ENCODE measurements around the gene FITM1. TPM values are rescaled to one million over a fixed set of nuclear protein-coding genes. Genes with fewer than 3 reads are reported as not detected.

The FITM1 gene
- total and polyA plus RNA-seq, 2 donors (not counting 3 experiments of a cell fraction or from before 2014, with no cell fraction given): 0.54 TPM; not detected in 1

DNA sequence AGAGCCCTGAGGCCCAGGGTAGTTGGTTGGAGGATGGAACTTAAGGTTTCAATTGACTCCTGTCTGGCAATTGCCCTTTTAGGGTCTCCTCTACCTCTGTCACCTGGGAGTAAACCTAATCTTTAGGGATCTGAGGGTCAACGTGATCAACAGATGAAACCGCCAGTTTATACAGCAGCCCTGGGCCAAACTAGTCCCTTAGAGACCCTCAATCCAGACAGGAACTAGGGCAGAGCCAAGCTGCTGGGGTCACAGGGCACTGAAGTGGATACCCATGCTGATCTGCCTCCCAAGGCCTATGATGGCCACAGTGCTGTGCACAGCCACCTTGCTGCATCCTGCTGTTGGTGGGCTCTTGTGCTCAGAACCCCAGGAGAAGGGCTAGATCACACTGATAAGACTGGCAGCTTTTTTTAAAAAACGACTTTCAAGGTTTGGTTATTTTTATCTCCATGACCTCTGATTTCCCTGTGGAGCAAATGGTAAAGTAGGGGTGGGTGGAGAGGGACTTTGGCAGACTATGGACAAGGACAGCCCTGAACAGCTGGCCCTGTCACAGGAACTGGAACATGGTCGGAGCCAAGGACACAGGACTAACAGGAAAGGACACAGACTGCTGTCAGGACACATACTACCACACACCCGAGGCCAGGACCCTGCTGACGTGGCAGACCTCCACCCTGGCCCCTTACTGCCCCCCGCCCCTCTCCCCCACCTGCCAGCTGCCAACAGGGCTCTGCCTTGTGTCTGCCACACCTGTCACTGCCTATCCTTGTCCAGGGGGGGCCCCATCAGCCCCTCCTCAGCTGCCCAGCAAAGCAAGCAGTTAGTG is 474 bp downstream of the FITM1 start:
- no peaks in the 10 kb centered on the region for H3K36me3 ChIP-seq (ENCODE audit: control insufficient read depth in 2 of 2, extremely low read depth in 1 of 2, insufficient read depth in 2 of 2, low read length in 2 of 2)
- H4K20me1 ChIP-seq (replicated peaks; ENCODE audit: control insufficient read depth, extremely low read depth, insufficient read depth, low read length): no peaks in the 10 kb centered on the region
- dilution Hi-C loops (cut with MboI; ENCODE audit: extremely low pct_ligation_motif_present, low sequenced_read_pairs) (no loop called here), intact Hi-C loops (cut with micrococcal nuclease) (no loop called here)
- no peaks in the 10 kb centered on the region for H3K9me1 ChIP-seq (replicated peaks; ENCODE audit: control insufficient read depth, extremely low read depth, insufficient read depth, low read length)
- ChIA-PET CTCF (no interaction called here), POLR2A (interaction anchor here (0.6 kb wide), 1 partner anchor 16 kb away, joined by 3 read pairs; the partner anchor contains the start of gene PSME2)
- no peak overlapping the region for H2AFZ ChIP-seq (ENCODE audit: low read depth, low read length)
- no peak overlapping the region for H3K27ac ChIP-seq (ENCODE audit: insufficient read depth, low read depth, low read length)
- FAIRE-seq: no peak
- peaks cover 4% of the 10 kb centered on the region for H3K4me1 ChIP-seq (ENCODE audit: control insufficient read depth, extremely low read depth, insufficient read depth, low read length)
- no peak for TF ChIP-seq GATA2 (IDR thresholded peaks at IDR 0.05; ENCODE audit: insufficient read depth, insufficient read length, low read depth, low read length)
- H3K79me2 ChIP-seq (ENCODE audit: control insufficient read depth, insufficient read depth, low read length): no peaks in the 10 kb centered on the region
- no peaks in the 10 kb centered on the region for H3K27me3 ChIP-seq (ENCODE audit: control insufficient read depth in 2 of 2, insufficient read depth in 2 of 2, low read length in 2 of 2)
- no TSS peak for BruUV-seq (replicated peaks)
- no peak overlapping the region for H3K9ac ChIP-seq (replicated peaks; ENCODE audit: extremely low read depth, insufficient read depth, low read length)
- H3K9me3 ChIP-seq (replicated peaks; ENCODE audit: control insufficient read depth, insufficient read depth, low read length): no peaks in the 10 kb centered on the region
- no peak overlapping the region for H3K4me2 ChIP-seq (ENCODE audit: insufficient read depth, low read length)
- DNase-seq (ENCODE audit: low read depth, low spot score): no peak
- no peak overlapping the region for H3K4me3 ChIP-seq (replicated peaks in 1 of 3; ENCODE audit: insufficient read depth in 1 of 3, low read depth in 1 of 3, low read length in 3 of 3)

DNA sequence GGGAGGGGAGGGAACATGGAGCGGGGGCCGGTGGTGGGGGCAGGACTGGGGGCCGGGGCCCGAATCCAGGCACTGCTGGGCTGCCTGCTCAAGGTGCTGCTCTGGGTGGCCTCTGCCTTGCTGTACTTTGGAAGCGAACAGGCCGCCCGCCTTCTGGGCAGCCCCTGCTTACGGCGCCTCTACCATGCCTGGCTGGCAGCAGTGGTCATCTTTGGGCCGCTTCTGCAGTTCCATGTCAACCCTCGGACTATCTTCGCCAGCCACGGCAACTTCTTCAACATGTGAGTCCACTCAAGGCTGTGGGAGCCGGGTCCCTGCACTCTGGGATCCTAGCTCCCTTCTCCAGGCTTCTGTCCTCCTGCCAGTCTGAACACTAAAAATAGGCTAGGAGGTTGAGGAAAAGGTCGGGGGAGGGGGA is 1.1 kb downstream of the FITM1 start:
- H3K79me2 ChIP-seq (ENCODE audit: control insufficient read depth, insufficient read depth, low read length): peaks cover 4% of the 10 kb centered on the region
- BruUV-seq (replicated peaks): no TSS peak
- ChIA-PET POLR2A (interaction anchor here (0.6 kb wide), 1 partner anchor 15 kb away, joined by 3 read pairs; the partner anchor contains the start of gene PSME2), CTCF (no interaction called here)
- H2AFZ ChIP-seq (ENCODE audit: low read depth, low read length): no peak overlapping the region
- DNase-seq (ENCODE audit: low read depth, low spot score) (no peak), FAIRE-seq (no peak)
- H3K36me3 ChIP-seq (ENCODE audit: control insufficient read depth in 2 of 2, extremely low read depth in 1 of 2, insufficient read depth in 2 of 2, low read length in 2 of 2): no peaks in the 10 kb centered on the region
- intact Hi-C loops (cut with micrococcal nuclease): no loop called here
- H3K9ac ChIP-seq (replicated peaks; ENCODE audit: extremely low read depth, insufficient read depth, low read length): no peak overlapping the region
- peaks cover 6% of the 10 kb centered on the region for H3K4me1 ChIP-seq (ENCODE audit: control insufficient read depth, extremely low read depth, insufficient read depth, low read length)
- no peaks in the 10 kb centered on the region for H3K9me3 ChIP-seq (replicated peaks; ENCODE audit: control insufficient read depth, insufficient read depth, low read length)
- no peaks in the 10 kb centered on the region for H4K20me1 ChIP-seq (replicated peaks; ENCODE audit: control insufficient read depth, extremely low read depth, insufficient read depth, low read length)
- H3K9me1 ChIP-seq (replicated peaks; ENCODE audit: control insufficient read depth, extremely low read depth, insufficient read depth, low read length): no peaks in the 10 kb centered on the region
- no peak overlapping the region for H3K27ac ChIP-seq (ENCODE audit: insufficient read depth, low read depth, low read length)
- no peak overlapping the region for H3K4me3 ChIP-seq (replicated peaks in 1 of 3; ENCODE audit: insufficient read depth in 1 of 3, low read depth in 1 of 3, low read length in 3 of 3)
- dilution Hi-C loops (cut with MboI; ENCODE audit: extremely low pct_ligation_motif_present, low sequenced_read_pairs): no loop called here
- no peak overlapping the region for H3K4me2 ChIP-seq (ENCODE audit: insufficient read depth, low read length)
- TF ChIP-seq GATA2 (IDR thresholded peaks at IDR 0.05; ENCODE audit: insufficient read depth, insufficient read length, low read depth, low read length): no peak
- TF ChIP-seq, protein P1, sequence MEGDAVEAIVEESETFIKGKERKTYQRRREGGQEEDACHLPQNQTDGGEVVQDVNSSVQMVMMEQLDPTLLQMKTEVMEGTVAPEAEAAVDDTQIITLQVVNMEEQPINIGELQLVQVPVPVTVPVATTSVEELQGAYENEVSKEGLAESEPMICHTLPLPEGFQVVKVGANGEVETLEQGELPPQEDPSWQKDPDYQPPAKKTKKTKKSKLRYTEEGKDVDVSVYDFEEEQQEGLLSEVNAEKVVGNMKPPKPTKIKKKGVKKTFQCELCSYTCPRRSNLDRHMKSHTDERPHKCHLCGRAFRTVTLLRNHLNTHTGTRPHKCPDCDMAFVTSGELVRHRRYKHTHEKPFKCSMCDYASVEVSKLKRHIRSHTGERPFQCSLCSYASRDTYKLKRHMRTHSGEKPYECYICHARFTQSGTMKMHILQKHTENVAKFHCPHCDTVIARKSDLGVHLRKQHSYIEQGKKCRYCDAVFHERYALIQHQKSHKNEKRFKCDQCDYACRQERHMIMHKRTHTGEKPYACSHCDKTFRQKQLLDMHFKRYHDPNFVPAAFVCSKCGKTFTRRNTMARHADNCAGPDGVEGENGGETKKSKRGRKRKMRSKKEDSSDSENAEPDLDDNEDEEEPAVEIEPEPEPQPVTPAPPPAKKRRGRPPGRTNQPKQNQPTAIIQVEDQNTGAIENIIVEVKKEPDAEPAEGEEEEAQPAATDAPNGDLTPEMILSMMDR (IDR thresholded peaks at IDR 0.05; ENCODE audit: extremely low read depth in 1 of 2, insufficient read depth in 1 of 2, low read depth in 1 of 2, low read length in 2 of 2): no peak
- TF ChIP-seq, protein P2, sequence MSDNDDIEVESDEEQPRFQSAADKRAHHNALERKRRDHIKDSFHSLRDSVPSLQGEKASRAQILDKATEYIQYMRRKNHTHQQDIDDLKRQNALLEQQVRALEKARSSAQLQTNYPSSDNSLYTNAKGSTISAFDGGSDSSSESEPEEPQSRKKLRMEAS (IDR thresholded peaks at IDR 0.05; ENCODE audit: insufficient read depth, insufficient read length): no peak
- no peak for TF ChIP-seq JUN (IDR thresholded peaks at IDR 0.05; ENCODE audit: borderline replicate concordance, insufficient read depth, insufficient read length, low read depth)
- TF ChIP-seq POLR2A (IDR thresholded peaks at IDR 0.05; ENCODE audit: low read depth, low read length): no peak
- TF ChIP-seq MYC (IDR thresholded peaks at IDR 0.05; ENCODE audit: low read depth, low read length): no peak
- no peak for TF ChIP-seq EZH2 (IDR thresholded peaks at IDR 0.05; ENCODE audit: borderline replicate concordance, low read depth, low read length, severe bottlenecking)
- no peak for TF ChIP-seq POLR2AphosphoS5 (IDR thresholded peaks at IDR 0.05; ENCODE audit: insufficient read depth, low read depth, low read length)
- TF ChIP-seq FOS (IDR thresholded peaks at IDR 0.05; ENCODE audit: borderline replicate concordance, insufficient read depth, low read length): no peak
- H3K27me3 ChIP-seq (ENCODE audit: control insufficient read depth in 2 of 2, insufficient read depth in 2 of 2, low read length in 2 of 2): no peaks in the 10 kb centered on the region
